ENCODE results near the gene NUP210L.
"Not testable (repeated sequence)": the region's sequence is repeated elsewhere in the genome, so short reads cannot be mapped to it uniquely, and the experiment has no call there.

NUP210L gene

GRCh38 chr1:153985941-153986761, 168.7 kb downstream of the NUP210L start, which contains the start of gene RAB13:
RAB13 (minus strand) TSS chr1:153986339; CDS start chr1:153986236, 103 bp downstream.
- no peak for TF ChIP-seq CTCF (IDR thresholded peaks at IDR 0.05; ENCODE audit: low read depth, low read length)
- DNase-seq (ENCODE audit: extremely low read depth, low read depth), result peak; percentile 70

GRCh38 chr1:153985341-153985912, 169.4 kb downstream of the NUP210L start:
- DNase-seq (ENCODE audit: extremely low read depth, low read depth), result no peak

DNA sequence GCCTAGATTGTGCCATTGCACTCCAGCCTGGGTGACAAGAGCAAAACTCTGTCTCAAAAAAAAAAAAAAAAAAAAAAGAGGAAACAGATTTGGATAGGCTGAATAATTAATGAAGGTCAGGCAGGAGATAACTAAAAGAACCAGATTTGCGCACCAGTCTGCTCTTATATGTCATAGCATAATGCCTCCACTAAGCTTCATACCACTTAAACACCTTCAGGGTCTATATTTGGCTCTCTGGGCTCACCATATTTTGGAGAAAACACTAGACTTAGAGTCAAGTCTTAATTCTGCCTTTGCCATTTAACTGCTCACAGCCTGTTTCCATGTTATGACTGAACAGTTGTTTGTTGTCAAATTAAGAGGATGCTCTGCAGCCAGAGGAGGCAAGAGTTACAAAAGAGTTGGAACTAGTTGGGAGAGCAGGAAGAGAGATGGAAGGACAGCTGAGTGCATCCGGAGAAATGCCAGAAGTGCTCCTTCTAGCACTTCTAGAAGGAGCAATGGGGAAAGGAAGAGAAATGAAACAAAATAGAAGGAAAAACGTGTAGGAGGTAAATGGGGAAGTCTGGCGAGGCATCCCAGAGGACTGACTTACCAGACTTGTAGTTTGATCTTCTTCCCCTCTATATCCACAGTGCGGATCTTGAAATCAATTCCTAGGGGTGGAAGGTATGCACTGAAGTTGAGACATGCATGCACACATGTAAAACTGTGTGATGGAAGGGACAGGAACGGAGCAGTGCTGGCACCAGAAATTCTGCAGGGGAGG, 170.6 kb downstream of the NUP210L start:
- no peak for DNase-seq (ENCODE audit: extremely low read depth, low read depth)
- TF ChIP-seq CTCF (IDR thresholded peaks at IDR 0.05; ENCODE audit: low read depth, low read length), result no peak

More at GRCh38 chr1:153985341-153985912, 169.4 kb downstream of the NUP210L start:
- TF ChIP-seq CTCF (IDR thresholded peaks at IDR 0.05; ENCODE audit: low read depth, low read length), result no peak

GRCh38 chr1:153981735-153982134, 173.1 kb downstream of the NUP210L start:
- DNase-seq (ENCODE audit: extremely low read depth, low read depth), result not testable (repeated sequence)

GRCh38 chr1:153979091-153979490, 175.8 kb downstream of the NUP210L start:
- not testable (repeated sequence) for DNase-seq (ENCODE audit: extremely low read depth, low read depth)

- no peak for DNase-seq (ENCODE audit: extremely low read depth, low read depth)
- no peak for TF ChIP-seq CTCF (IDR thresholded peaks at IDR 0.05; ENCODE audit: low read depth, low read length)
These were observed 176.5 kb downstream of the NUP210L start for GRCh38 chr1:153978274-153978909.

- TF ChIP-seq CTCF (IDR thresholded peaks at IDR 0.05; ENCODE audit: low read depth, low read length), result no peak
- no peak for DNase-seq (ENCODE audit: extremely low read depth, low read depth)
These were observed 177.3 kb downstream of the NUP210L start, which contains the start of gene JTB for GRCh38 chr1:153977250-153978240. JTB (minus strand) TSS chr1:153977674; CDS start chr1:153977252, 422 bp downstream.

Measured in AG09319 (cell line).